ENCODE data around the gene SNAP91. TPM values are rescaled to one million over a fixed set of nuclear protein-coding genes. Genes with fewer than 3 reads are reported as not detected.

SNAP91 gene
- total and polyA plus RNA-seq, 4 donors, result not detected

Other genes starting within 250 kb of the SNAP91 start
- gene PRSS35, start 196.6 kb downstream of the SNAP91 start, total RNA-seq, result 1 to 10 TPM in 1 of 2 donors, under 1 TPM in 1; under 0.01 to 3.3 TPM
- under 1 TPM; 0.16 to 0.54 TPM for gene PRSS35, start 196.6 kb downstream of the SNAP91 start, polyA plus RNA-seq
- not detected for gene RIPPLY2, start 144.3 kb upstream of the SNAP91 start, total RNA-seq
- gene RIPPLY2, start 144.3 kb upstream of the SNAP91 start, polyA plus RNA-seq, result not detected
- gene CYB5R4, start 150.6 kb upstream of the SNAP91 start, total RNA-seq, result 1 to 10 TPM; 3.4 to 5.0 TPM
- 1 to 10 TPM; 5.9 to 7.8 TPM for gene CYB5R4, start 150.6 kb upstream of the SNAP91 start, polyA plus RNA-seq

Measured in liver (tissue), 4 donors.